ENCODE measurements around the gene SP2. TPM values are rescaled to one million over a fixed set of nuclear protein-coding genes. Genes with fewer than 3 reads are reported as not detected.

The SP2 gene
- total and polyA plus RNA-seq, 2 of the 8 experiments (the other 6 are each of a cell fraction or from before 2014, with no cell fraction given) = 5.6 to 13.8 TPM

DNA sequence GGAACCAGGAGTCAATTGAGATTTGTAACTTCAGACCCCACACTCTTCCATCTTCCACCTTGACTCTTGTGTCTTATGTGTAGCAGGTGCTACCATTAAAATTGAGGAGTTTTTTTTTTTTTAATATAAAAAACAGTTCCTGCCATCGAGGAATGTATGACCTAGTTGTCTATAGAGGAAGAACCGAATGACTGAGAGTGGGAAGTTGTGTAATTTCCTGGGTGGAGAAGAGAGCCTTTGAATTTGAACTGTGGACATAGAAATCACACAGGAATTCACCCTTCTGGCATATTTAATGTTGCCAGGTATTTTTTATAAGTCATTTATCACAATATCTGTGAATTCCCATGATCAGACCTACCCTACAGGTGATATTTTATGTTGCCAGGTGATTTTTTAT is 22.0 kb downstream of the SP2 start:
- Histone ChIP-seq H3K27ac (ENCODE audit: low read depth, low read length) (no peak overlapping the region), H2BK15ac (ENCODE audit: low read length) (no peak overlapping the region), H3K36me3 (ENCODE audit: control insufficient read depth in 2 of 4, insufficient read depth in 4 of 4, low read length in 3 of 4) (no peaks in the 10 kb centered on the region; a peak in 2 of 8 replicates), H3K14ac (ENCODE audit: insufficient read length) (no peak overlapping the region), H4K91ac (replicated peaks; ENCODE audit: insufficient read length, low read length) (no peak overlapping the region), H2AK5ac (ENCODE audit: low read depth, low read length) (no peak overlapping the region), H3K23ac (ENCODE audit: insufficient read length) (no peak overlapping the region), H3K27me3 (replicated peaks in 1 of 4; ENCODE audit: control insufficient read depth in 3 of 4, extremely low read depth in 1 of 4, insufficient read depth in 3 of 4, low read length in 3 of 4) (no peaks in the 10 kb centered on the region), H2AFZ (ENCODE audit: low read length) (no peak overlapping the region), H3K56ac (replicated peaks; ENCODE audit: insufficient read length, low read depth, low read length) (no peak overlapping the region), H3K18ac (ENCODE audit: extremely low read depth, low read length) (no peak overlapping the region), H2BK120ac (replicated peaks; ENCODE audit: low read depth, low read length) (no peak overlapping the region), H3K4ac (replicated peaks; ENCODE audit: insufficient read length, low read depth, low read length) (no peak overlapping the region), H3K79me1 (ENCODE audit: low read depth, low read length) (no peaks in the 10 kb centered on the region), H3K4me2 (ENCODE audit: insufficient read depth in 1 of 2, low read depth in 2 of 2, low read length in 2 of 2) (no peak overlapping the region), H3K4me1 (replicated peaks in 1 of 4; ENCODE audit: control insufficient read depth in 3 of 4, insufficient read depth in 4 of 4, low read length in 3 of 4) (no peaks in the 10 kb centered on the region), H3K9me3 (ENCODE audit: insufficient read depth in 2 of 2, low read depth in 1 of 2, low read length in 1 of 2) (no peaks in the 10 kb centered on the region), H3K9ac (replicated peaks in 1 of 4; ENCODE audit: extremely low read depth in 1 of 4, low read depth in 3 of 4, low read length in 3 of 4) (no peak overlapping the region), H4K20me1 (replicated peaks in 1 of 2; ENCODE audit: control insufficient read depth in 1 of 2, insufficient read depth in 2 of 2, low read length in 2 of 2) (no peaks in the 10 kb centered on the region), H4K8ac (ENCODE audit: extremely low read depth, insufficient read depth, low read length) (no peak overlapping the region), H2BK12ac (ENCODE audit: low read depth, low read length) (no peak overlapping the region), H3K23me2 (ENCODE audit: low read depth, low read length) (no peaks in the 10 kb centered on the region), H3K79me2 (ENCODE audit: control insufficient read depth in 1 of 2, insufficient read depth in 2 of 2, low read length in 2 of 2) (no peaks in the 10 kb centered on the region), H2BK20ac (ENCODE audit: low read length) (no peak overlapping the region), H2BK5ac (ENCODE audit: low read depth, low read length) (no peak overlapping the region), H4K5ac (ENCODE audit: insufficient read length, low read depth, low read length) (no peak overlapping the region), H3K4me3 (ENCODE audit: extremely low read depth in 1 of 4, insufficient read depth in 2 of 4, low read depth in 3 of 4, low read length in 4 of 4) (no peak overlapping the region)
- CTCF ChIA-PET (ENCODE audit: partially characterized antibody) = interaction anchor here (1.1 kb wide), 1 partner anchor 28 kb away, joined by 7 read pairs; no protein-coding TSS in a partner anchor
- no peak for DNase-seq (ENCODE audit: low read depth in 1 of 2, low spot score in 2 of 2)
- no peak for FAIRE-seq
- WGBS, 2 experiments (ENCODE audit: extremely low coverage in 1 of 2, insufficient coverage in 1 of 2, insufficient read length in 1 of 2, insufficient replicate concordance in 2 of 2, low coverage in 1 of 2, low lambda C conversion rate in 2 of 2, missing lambda C conversion rate in 1 of 2) = 96% methylated on average over 2 of the region's 2 CpGs; no CpG with 5 or more reads in 1 of the 2 experiments
- no peak for TF ChIP-seq NANOG (IDR thresholded peaks at IDR 0.05; ENCODE audit: insufficient read depth, low read depth, low read length, poor library complexity, severe bottlenecking)
- no peak for TF ChIP-seq CREB1 (IDR thresholded peaks at IDR 0.05)
- TF ChIP-seq CTBP2 (IDR thresholded peaks at IDR 0.05; ENCODE audit: borderline replicate concordance, insufficient read depth, insufficient read length, low read length) = no peak
- TF ChIP-seq, protein P1, sequence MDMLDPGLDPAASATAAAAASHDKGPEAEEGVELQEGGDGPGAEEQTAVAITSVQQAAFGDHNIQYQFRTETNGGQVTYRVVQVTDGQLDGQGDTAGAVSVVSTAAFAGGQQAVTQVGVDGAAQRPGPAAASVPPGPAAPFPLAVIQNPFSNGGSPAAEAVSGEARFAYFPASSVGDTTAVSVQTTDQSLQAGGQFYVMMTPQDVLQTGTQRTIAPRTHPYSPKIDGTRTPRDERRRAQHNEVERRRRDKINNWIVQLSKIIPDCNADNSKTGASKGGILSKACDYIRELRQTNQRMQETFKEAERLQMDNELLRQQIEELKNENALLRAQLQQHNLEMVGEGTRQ (IDR thresholded peaks at IDR 0.05; ENCODE audit: low read length) = no peak
- TF ChIP-seq TBP (IDR thresholded peaks at IDR 0.05; ENCODE audit: low read depth, low read length) = no peak
- TF ChIP-seq SAP30 (IDR thresholded peaks at IDR 0.05; ENCODE audit: insufficient read depth, insufficient replicate concordance, low read length) = no peak
- TF ChIP-seq TCF12 (IDR thresholded peaks at IDR 0.05; ENCODE audit: low read depth, low read length) = no peak
- TF ChIP-seq JUN (IDR thresholded peaks at IDR 0.05; ENCODE audit: low read depth, low read length) = no peak
- no peak for TF ChIP-seq GTF2F1 (IDR thresholded peaks at IDR 0.05; ENCODE audit: borderline replicate concordance, low read depth, low read length)
- TF ChIP-seq PHF8 (conservative IDR thresholded peaks at IDR 0.05; ENCODE audit: low read depth, low read length) = no peak
- TF ChIP-seq EP300 (IDR thresholded peaks at IDR 0.05; ENCODE audit: borderline replicate concordance in 1 of 2, low read depth in 2 of 2, low read length in 2 of 2) = no peak
- POLR2A ChIA-PET (ENCODE audit: partially characterized antibody) = interaction anchor here (1.2 kb wide), 1 partner anchor 72 kb away, joined by 3 read pairs; no protein-coding TSS in a partner anchor
